ENCODE measurements around the gene PLXNC1.

PLXNC1 gene

DNA sequence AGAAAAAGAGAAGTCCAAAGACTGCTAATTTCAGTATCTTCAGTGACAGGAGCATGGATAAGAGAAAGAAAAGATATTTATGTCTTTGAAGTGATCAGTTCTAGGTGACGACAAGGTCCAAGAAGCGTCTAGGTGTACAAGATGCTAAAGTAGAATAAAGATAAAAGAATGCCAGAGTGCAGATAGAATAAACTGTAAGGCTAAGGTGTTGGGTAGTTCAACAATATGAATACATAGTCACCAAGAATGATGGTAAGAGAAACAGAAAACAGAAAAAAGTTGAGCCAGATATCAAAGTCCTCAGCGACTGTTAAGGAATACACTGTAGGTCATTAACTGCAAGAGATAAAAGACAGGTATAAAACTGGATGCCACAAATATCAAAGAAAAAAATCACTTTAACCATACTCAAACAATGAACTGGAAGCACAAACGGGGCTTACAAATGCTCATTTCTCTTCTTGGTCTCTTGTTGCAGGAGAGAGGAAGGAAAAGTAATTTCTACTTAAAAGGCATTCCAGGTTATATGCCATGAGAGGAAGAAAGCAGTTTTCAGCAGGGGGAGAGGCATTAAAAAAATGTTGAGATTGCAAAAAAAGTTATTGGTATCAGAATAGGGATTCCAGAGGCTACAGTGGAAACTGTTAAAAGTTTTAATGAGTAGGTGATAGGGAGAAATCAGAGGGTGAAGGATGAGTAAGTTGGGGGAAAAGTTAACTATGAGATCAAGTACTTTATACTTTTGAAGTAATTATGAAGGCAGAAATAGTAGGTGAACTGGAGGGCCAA, 189.8 kb downstream of the PLXNC1 start:
- no peak for DNase-seq (ENCODE audit: low read depth in 3 of 3)

DNA sequence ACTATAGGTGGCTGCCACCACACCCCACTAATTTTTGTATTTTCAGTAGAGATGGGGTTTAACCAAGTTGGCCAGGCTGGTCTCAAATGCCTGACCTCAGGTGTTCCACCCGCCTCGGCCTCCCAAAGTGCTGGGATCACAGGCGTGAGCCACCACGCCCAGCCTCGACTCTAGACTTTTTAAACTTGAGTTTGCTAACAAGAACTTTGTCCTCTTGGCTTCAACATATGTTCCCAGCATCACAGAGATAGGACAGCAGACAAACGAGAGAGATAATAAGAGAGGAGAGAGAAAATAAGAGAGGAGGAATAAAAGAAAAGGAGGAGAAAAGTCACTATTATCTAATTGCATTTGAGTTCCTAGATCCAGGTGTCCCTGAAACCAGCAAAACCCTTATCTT, 192.2 kb downstream of the PLXNC1 start:
- DNase-seq (ENCODE audit: low read depth in 3 of 3) = no peak

DNA sequence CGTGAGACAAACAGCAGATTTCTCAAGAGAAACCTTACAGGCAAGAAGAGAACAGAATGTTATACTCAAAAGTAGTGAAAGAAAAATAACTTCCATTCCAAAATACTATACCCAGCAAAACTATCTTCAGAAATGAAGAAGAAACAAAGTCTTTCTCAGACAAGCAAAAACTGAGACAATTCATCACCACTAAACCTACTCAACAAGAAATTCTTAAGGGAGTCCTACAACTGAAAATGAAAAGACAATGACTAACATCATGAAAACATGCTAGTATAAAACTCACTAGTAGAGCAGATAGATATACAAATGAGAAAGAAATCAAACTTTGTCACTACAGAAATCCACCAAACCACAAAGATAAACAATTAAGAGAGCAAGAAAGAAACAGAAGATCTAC, 204.8 kb downstream of the PLXNC1 start:
- no peak for DNase-seq (ENCODE audit: low read depth in 3 of 3)
